ENCODE data around the gene HMGXB4. TPM values are rescaled to one million over a fixed set of nuclear protein-coding genes. Genes with fewer than 3 reads are reported as not detected.

HMGXB4 gene
- total and polyA plus RNA-seq, 2 of the 13 experiments (the other 11 are each of a cell fraction or from before 2014, with no cell fraction given): 13.9 to 16.3 TPM

DNA sequence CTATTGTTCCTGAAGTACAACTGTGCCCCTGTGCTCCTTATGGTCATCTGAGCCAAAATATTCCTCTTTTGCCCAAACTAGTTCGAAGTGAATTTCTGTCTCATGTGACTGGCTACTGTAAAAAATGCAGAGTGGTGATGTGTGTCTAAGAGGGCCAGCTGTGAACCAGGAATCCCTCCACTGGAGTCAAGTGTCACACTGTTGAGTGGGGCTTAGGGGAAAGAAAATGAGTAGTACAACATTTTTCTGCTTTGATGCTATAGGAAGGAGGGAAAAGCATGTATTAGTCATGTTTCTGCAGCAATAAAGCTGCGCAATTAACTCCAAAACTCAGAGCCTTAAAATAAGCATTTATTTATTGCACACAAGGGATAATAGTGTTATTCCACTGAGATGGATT lies 39.8 kb upstream of the HMGXB4 start (continued):
- TF ChIP-seq ZNF460 (CRISPR knock-in tag; IDR thresholded peaks at IDR 0.05; ENCODE audit: borderline replicate concordance): no peak

DNA sequence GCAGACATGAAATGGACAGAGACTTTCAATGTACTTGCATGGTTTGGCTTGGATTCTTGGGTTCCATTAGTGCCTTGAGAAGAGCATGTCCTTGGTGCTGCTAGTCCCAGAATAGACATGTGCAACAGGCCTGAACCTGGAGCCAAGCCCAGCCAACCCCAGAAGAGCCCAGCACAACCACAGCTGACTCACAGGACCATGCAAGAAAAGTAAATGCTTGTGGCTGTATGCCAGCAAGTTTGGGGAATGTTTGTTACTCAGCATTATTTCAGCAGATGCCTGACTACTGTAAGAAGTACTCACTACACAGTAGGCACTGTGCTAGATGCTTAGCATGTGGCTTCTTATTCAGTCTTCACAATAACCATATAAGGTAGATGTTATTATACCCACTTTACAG lies 39.2 kb upstream of the HMGXB4 start:
- ChIA-PET POLR2A (no interaction called here), CTCF (ENCODE audit: low intra/inter-chr PET ratio, low total read pairs) (no interaction called here)
- H3K36me3 ChIP-seq (replicated peaks in 1 of 2; ENCODE audit: control insufficient read depth in 1 of 2, insufficient read depth in 2 of 2, low read length in 2 of 2): peaks cover 0 to 2% of the 10 kb centered on the region in 2 experiments; a peak in 1 of 5 replicates
- H3K9ac ChIP-seq (ENCODE audit: insufficient read depth, low read depth, low read length): no peak overlapping the region
- H2AFZ ChIP-seq (ENCODE audit: low read length): no peak overlapping the region
- H3K4me1 ChIP-seq (ENCODE audit: insufficient read depth, low read length): no peaks in the 10 kb centered on the region
- H3K4me2 ChIP-seq (ENCODE audit: low read depth, low read length): no peak overlapping the region
- no peaks in the 10 kb centered on the region for H3K27me3 ChIP-seq (ENCODE audit: control insufficient read depth in 1 of 2, insufficient read depth in 2 of 2, low read length in 2 of 2)
- H3K4me3 ChIP-seq (replicated peaks in 1 of 3; ENCODE audit: insufficient read depth in 1 of 3, low read depth in 2 of 3, low read length in 3 of 3): no peak overlapping the region
- DNase-seq (ENCODE audit: low spot score) (no peak), ATAC-seq (no peak), FAIRE-seq (no peak)
- H3K79me2 ChIP-seq (ENCODE audit: insufficient read depth, low read length): no peaks in the 10 kb centered on the region
- TF ChIP-seq IRX3 (CRISPR knock-in tag; IDR thresholded peaks at IDR 0.05; ENCODE audit: borderline replicate concordance, low read depth) (no peak), RBAK (CRISPR knock-in tag; IDR thresholded peaks at IDR 0.05) (peak; percentile 86; the same call in 1 of the 2 replicates)
- BruUV-seq (replicated peaks): no TSS peak
- intact Hi-C loops (cut with micrococcal nuclease; ENCODE audit: unreplicated experiment) (no loop called here), in situ Hi-C loops (cut with HindIII; ENCODE audit: extremely low pct_ligation_motif_present, low pct_unique_long_range_greater_than_20kb) (no loop called here)
- H3K27ac ChIP-seq (ENCODE audit: extremely low read length, insufficient read depth, low read length): no peak overlapping the region
- H4K20me1 ChIP-seq (ENCODE audit: insufficient read depth, low read length): no peaks in the 10 kb centered on the region
- no peaks in the 10 kb centered on the region for H3K9me3 ChIP-seq (ENCODE audit: low read length)

DNA sequence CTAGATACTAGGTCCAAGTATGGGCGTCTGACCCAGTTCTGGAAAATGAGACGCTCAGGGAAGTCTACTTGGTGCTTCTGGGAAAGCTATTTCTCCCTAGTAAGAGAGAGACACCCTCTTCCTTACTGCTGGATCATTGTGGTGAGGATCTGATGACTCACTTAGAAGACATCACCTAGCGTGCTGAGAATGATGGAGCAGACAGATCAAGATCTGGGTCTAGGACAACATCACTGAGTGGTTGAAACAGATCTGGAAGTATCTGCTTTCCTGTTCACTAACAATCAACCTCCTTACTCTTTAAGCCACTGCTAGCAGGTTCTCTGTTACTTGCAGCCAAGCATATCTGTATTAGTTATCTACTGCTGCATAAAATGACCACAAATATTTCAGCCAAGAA lies 38.3 kb upstream of the HMGXB4 start:
- DNase-seq (ENCODE audit: low spot score): no peak
- BruUV-seq (replicated peaks): no TSS peak
- no peak for TF ChIP-seq CENPX (CRISPR knock-in tag; IDR thresholded peaks at IDR 0.05)
- no peak for TF ChIP-seq ZSCAN12 (CRISPR knock-in tag; IDR thresholded peaks at IDR 0.05)
- TF ChIP-seq, protein P1, sequence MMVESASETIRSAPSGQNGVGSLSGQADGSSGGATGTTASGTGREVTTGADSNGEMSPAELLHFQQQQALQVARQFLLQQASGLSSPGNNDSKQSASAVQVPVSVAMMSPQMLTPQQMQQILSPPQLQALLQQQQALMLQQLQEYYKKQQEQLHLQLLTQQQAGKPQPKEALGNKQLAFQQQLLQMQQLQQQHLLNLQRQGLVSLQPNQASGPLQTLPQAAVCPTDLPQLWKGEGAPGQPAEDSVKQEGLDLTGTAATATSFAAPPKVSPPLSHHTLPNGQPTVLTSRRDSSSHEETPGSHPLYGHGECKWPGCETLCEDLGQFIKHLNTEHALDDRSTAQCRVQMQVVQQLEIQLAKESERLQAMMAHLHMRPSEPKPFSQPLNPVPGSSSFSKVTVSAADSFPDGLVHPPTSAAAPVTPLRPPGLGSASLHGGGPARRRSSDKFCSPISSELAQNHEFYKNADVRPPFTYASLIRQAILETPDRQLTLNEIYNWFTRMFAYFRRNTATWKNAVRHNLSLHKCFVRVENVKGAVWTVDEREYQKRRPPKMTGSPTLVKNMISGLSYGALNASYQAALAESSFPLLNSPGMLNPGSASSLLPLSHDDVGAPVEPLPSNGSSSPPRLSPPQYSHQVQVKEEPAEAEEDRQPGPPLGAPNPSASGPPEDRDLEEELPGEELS (CRISPR knock-in tag; IDR thresholded peaks at IDR 0.05): no peak
- TF ChIP-seq, protein P2, sequence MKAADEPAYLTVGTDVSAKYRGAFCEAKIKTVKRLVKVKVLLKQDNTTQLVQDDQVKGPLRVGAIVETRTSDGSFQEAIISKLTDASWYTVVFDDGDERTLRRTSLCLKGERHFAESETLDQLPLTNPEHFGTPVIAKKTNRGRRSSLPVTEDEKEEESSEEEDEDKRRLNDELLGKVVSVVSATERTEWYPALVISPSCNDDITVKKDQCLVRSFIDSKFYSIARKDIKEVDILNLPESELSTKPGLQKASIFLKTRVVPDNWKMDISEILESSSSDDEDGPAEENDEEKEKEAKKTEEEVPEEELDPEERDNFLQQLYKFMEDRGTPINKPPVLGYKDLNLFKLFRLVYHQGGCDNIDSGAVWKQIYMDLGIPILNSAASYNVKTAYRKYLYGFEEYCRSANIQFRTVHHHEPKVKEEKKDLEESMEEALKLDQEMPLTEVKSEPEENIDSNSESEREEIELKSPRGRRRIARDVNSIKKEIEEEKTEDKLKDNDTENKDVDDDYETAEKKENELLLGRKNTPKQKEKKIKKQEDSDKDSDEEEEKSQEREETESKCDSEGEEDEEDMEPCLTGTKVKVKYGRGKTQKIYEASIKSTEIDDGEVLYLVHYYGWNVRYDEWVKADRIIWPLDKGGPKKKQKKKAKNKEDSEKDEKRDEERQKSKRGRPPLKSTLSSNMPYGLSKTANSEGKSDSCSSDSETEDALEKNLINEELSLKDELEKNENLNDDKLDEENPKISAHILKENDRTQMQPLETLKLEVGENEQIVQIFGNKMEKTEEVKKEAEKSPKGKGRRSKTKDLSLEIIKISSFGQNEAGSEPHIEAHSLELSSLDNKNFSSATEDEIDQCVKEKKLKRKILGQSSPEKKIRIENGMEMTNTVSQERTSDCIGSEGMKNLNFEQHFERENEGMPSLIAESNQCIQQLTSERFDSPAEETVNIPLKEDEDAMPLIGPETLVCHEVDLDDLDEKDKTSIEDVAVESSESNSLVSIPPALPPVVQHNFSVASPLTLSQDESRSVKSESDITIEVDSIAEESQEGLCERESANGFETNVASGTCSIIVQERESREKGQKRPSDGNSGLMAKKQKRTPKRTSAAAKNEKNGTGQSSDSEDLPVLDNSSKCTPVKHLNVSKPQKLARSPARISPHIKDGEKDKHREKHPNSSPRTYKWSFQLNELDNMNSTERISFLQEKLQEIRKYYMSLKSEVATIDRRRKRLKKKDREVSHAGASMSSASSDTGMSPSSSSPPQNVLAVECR (CRISPR knock-in tag; IDR thresholded peaks at IDR 0.05; ENCODE audit: borderline replicate concordance): no peak
- TF ChIP-seq ZNF790 (CRISPR knock-in tag; IDR thresholded peaks at IDR 0.05; ENCODE audit: borderline replicate concordance): no peak
- TF ChIP-seq KAT2B (IDR thresholded peaks at IDR 0.05; ENCODE audit: borderline replicate concordance, low read depth, low read length): no peak
- no peak for TF ChIP-seq MXD4 (CRISPR knock-in tag; IDR thresholded peaks at IDR 0.05)
- TF ChIP-seq ZNF619 (CRISPR knock-in tag; IDR thresholded peaks at IDR 0.05): no peak
- no peak for TF ChIP-seq ETV6 (CRISPR knock-in tag; conservative IDR thresholded peaks at IDR 0.05)

More for the DNA sequence above, 38.3 kb upstream of the HMGXB4 start:
- intact Hi-C loops (cut with micrococcal nuclease; ENCODE audit: unreplicated experiment) (no loop called here), in situ Hi-C loops (cut with HindIII; ENCODE audit: extremely low pct_ligation_motif_present, low pct_unique_long_range_greater_than_20kb) (no loop called here)
- no peak overlapping the region for H3K27ac ChIP-seq (ENCODE audit: extremely low read length, insufficient read depth, low read length)
- no peak overlapping the region for H3K4me3 ChIP-seq (replicated peaks in 1 of 3; ENCODE audit: insufficient read depth in 1 of 3, low read depth in 2 of 3, low read length in 3 of 3)
- ATAC-seq (no peak), FAIRE-seq (no peak)
- no peak overlapping the region for H3K9ac ChIP-seq (ENCODE audit: insufficient read depth, low read depth, low read length)
- no peaks in the 10 kb centered on the region for H3K79me2 ChIP-seq (ENCODE audit: insufficient read depth, low read length)
- CTCF ChIA-PET (ENCODE audit: low intra/inter-chr PET ratio, low total read pairs): no interaction called here
- H3K27me3 ChIP-seq (ENCODE audit: control insufficient read depth in 1 of 2, insufficient read depth in 2 of 2, low read length in 2 of 2): no peaks in the 10 kb centered on the region
- H3K4me2 ChIP-seq (ENCODE audit: low read depth, low read length): no peak overlapping the region
- peaks cover 9% of the 10 kb centered on the region for H3K4me1 ChIP-seq (ENCODE audit: insufficient read depth, low read length)
- POLR2A ChIA-PET: no interaction called here
- no peak overlapping the region for H2AFZ ChIP-seq (ENCODE audit: low read length)
- H3K36me3 ChIP-seq (replicated peaks in 1 of 2; ENCODE audit: control insufficient read depth in 1 of 2, insufficient read depth in 2 of 2, low read length in 2 of 2): 0 out of 5 replicates have a peak, but pooled peaks cover 0 to 2% of the 10 kb centered on the region in 2 experiments
- no peaks in the 10 kb centered on the region for H3K9me3 ChIP-seq (ENCODE audit: low read length)
- 72% methylated on average over 3 of the region's 3 CpGs for WGBS (ENCODE audit: low lambda C conversion rate)
- H4K20me1 ChIP-seq (ENCODE audit: insufficient read depth, low read length): no peaks in the 10 kb centered on the region

Measured in HepG2 (cell line).